ENCODE data around the gene PRIM2. TPM values are rescaled to one million over a fixed set of nuclear protein-coding genes. Genes with fewer than 3 reads are reported as not detected.
"Not testable (repeated sequence)": the region's sequence is repeated elsewhere in the genome, so short reads cannot be mapped to it uniquely, and the experiment has no call there.

Gene PRIM2
- total and polyA plus RNA-seq, 2 of the 4 experiments (the other 2 are of a cell fraction) = 11.8 to 37.5 TPM

- DNase-seq = peak; percentile 20
- WGBS, 2 experiments (ENCODE audit: extremely low coverage in 2 of 2, insufficient read length in 1 of 2) = 50% methylated on average over 1 of the region's 5 CpGs; no CpG with 5 or more reads in 1 of the 2 experiments
- Histone ChIP-seq H3K18ac (ENCODE audit: low read depth, low read length) (peak overlapping the region; percentile 97), H2AK5ac (ENCODE audit: low read depth, low read length) (peak overlapping the region; percentile 97; the same call in 1 of the 2 replicates), H2BK20ac (ENCODE audit: low read depth, low read length) (peak overlapping the region; percentile 90), H3K23ac (ENCODE audit: low read depth, low read length) (peak overlapping the region; percentile 75), H4K5ac (ENCODE audit: low read depth, low read length) (peak overlapping the region; percentile 98), H3K79me1 (ENCODE audit: low read depth in 1 of 2, low read length in 2 of 2) (peaks cover 9 to 23% of the 10 kb centered on the region in 2 experiments), H3K4me1 (ENCODE audit: control insufficient read depth, insufficient read depth, low read length) (peaks cover 15% of the 10 kb centered on the region), H2BK5ac (ENCODE audit: low read depth, low read length, poor library complexity, severe bottlenecking) (peak overlapping the region; percentile 96), H2BK120ac (ENCODE audit: low read depth, low read length) (peak overlapping the region; percentile 67), H3K4ac (ENCODE audit: low read depth, low read length) (peak overlapping the region; percentile 83), H4K8ac (ENCODE audit: low read depth in 2 of 2, low read length in 2 of 2) (peak overlapping the region; percentile 78 to 89; a peak in 3 of 4 replicates), H3K4me2 (ENCODE audit: low read depth, low read length) (peak overlapping the region; percentile 29; the same call in 1 of the 2 replicates), H4K91ac (ENCODE audit: insufficient read depth, low read depth, low read length) (peak overlapping the region; percentile 86), H3K14ac (replicated peaks; ENCODE audit: low read depth, low read length) (peak overlapping the region; percentile 53), H2BK15ac (ENCODE audit: low read depth, low read length) (peak overlapping the region; percentile 100; the same call in 2 of the 3 replicates), H3K27ac (ENCODE audit: insufficient read depth, low read length) (peak overlapping the region; percentile 54; the same call in 1 of the 2 replicates)
- CTCF ChIA-PET; H3K9me3 ChIP-seq (ENCODE audit: control insufficient read depth, insufficient read depth, low read length); H3K9me1 ChIP-seq (ENCODE audit: insufficient read depth, low read length); POLR2A ChIA-PET (ENCODE audit: unreplicated experiment); H2AFZ ChIP-seq (replicated peaks; ENCODE audit: low read length, poor library complexity); intact Hi-C loops (cut with micrococcal nuclease); H2AK9ac ChIP-seq (replicated peaks; ENCODE audit: low read depth, low read length, poor library complexity); H4K20me1 ChIP-seq (ENCODE audit: insufficient read depth, low read length); H3K36me3 ChIP-seq (ENCODE audit: control insufficient read depth, insufficient read depth, low read length); H3K9ac ChIP-seq (ENCODE audit: low read depth, low read length); H3K4me3 ChIP-seq (ENCODE audit: insufficient read depth, low read depth, low read length); in situ Hi-C loops (cut with MboI; ENCODE audit: low sequenced_read_pairs); BruUV-seq (replicated peaks); dilution Hi-C loops (cut with HindIII; ENCODE audit: low sequenced_read_pairs, unreplicated experiment); H3K27me3 ChIP-seq (ENCODE audit: control insufficient read depth, insufficient read depth, low read length); H3K56ac ChIP-seq (ENCODE audit: extremely low read depth, insufficient read depth, low read length): not testable (repeated sequence)
- ATAC-seq (ENCODE audit: low read depth) = peak; percentile 25; the same call in 1 of the 2 replicates
Observed at GRCh38 chr6:57463809-57464208, 146.4 kb downstream of the PRIM2 start.

DNA sequence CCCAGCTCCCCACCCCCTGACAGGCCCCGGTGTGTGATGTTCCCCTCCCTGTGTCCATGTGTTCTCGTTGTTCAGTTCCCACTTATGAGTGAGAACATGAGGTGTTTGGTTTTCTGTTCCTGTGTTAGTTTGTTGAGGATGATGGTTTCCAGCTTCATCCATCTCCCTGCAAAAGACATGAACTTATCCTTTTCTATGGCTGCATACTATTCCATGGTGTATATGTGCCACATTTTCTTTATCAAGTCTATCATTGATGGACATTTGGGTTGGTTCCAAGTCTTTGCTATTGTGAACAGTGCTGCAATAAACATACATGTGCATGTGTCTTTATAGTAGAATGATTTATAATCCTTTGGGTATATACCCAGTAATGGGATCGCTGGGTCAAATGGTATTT is 148.5 kb downstream of the PRIM2 start:
- Histone ChIP-seq H3K4me1 (ENCODE audit: control insufficient read depth, insufficient read depth, low read length) (peaks cover 13% of the 10 kb centered on the region), H3K79me1 (ENCODE audit: low read depth in 1 of 2, low read length in 2 of 2) (peaks cover 12 to 27% of the 10 kb centered on the region in 2 experiments)
- H4K20me1 ChIP-seq (ENCODE audit: insufficient read depth, low read length); H2BK15ac ChIP-seq (ENCODE audit: low read depth, low read length); H4K91ac ChIP-seq (ENCODE audit: insufficient read depth, low read depth, low read length); H4K5ac ChIP-seq (ENCODE audit: low read depth, low read length); H2BK120ac ChIP-seq (ENCODE audit: low read depth, low read length); H3K9me1 ChIP-seq (ENCODE audit: insufficient read depth, low read length); intact Hi-C loops (cut with micrococcal nuclease); H3K36me3 ChIP-seq (ENCODE audit: control insufficient read depth, insufficient read depth, low read length); H2AK5ac ChIP-seq (ENCODE audit: low read depth, low read length); H3K9ac ChIP-seq (ENCODE audit: low read depth, low read length); H2BK5ac ChIP-seq (ENCODE audit: low read depth, low read length, poor library complexity, severe bottlenecking); H3K9me3 ChIP-seq (ENCODE audit: control insufficient read depth, insufficient read depth, low read length); H2BK20ac ChIP-seq (ENCODE audit: low read depth, low read length); dilution Hi-C loops (cut with HindIII; ENCODE audit: low sequenced_read_pairs, unreplicated experiment); H3K56ac ChIP-seq (ENCODE audit: extremely low read depth, insufficient read depth, low read length); in situ Hi-C loops (cut with MboI; ENCODE audit: low sequenced_read_pairs); DNase-seq; BruUV-seq (replicated peaks); H3K27me3 ChIP-seq (ENCODE audit: control insufficient read depth, insufficient read depth, low read length); H3K18ac ChIP-seq (ENCODE audit: low read depth, low read length); H3K4ac ChIP-seq (ENCODE audit: low read depth, low read length); H3K4me3 ChIP-seq (ENCODE audit: insufficient read depth, low read depth, low read length); H4K8ac ChIP-seq (ENCODE audit: low read depth in 2 of 2, low read length in 2 of 2); H3K4me2 ChIP-seq (ENCODE audit: low read depth, low read length); H2AFZ ChIP-seq (replicated peaks; ENCODE audit: low read length, poor library complexity); H2AK9ac ChIP-seq (replicated peaks; ENCODE audit: low read depth, low read length, poor library complexity); CTCF ChIA-PET; H3K14ac ChIP-seq (replicated peaks; ENCODE audit: low read depth, low read length); H3K23ac ChIP-seq (ENCODE audit: low read depth, low read length); ATAC-seq (ENCODE audit: low read depth); H3K27ac ChIP-seq (ENCODE audit: insufficient read depth, low read length); POLR2A ChIA-PET (ENCODE audit: unreplicated experiment): not testable (repeated sequence)
- WGBS, 2 experiments (ENCODE audit: extremely low coverage in 2 of 2, insufficient read length in 1 of 2) = no CpG with 5 or more reads among the region's 3 CpGs

All from IMR-90 (cell line).